HS-27A (cell line): ENCODE results near the gene DRC3.
A peak's percentile ranks its signal among the peaks of the same experiment; 100 is the strongest.

Source experiments
- DNase-seq: peaks from one replicate; pipeline ENCODE4 v3.0.0-alpha.2; 2012; ENCODE audit warnings: low read depth, missing footprints

The DRC3 gene

DNA sequence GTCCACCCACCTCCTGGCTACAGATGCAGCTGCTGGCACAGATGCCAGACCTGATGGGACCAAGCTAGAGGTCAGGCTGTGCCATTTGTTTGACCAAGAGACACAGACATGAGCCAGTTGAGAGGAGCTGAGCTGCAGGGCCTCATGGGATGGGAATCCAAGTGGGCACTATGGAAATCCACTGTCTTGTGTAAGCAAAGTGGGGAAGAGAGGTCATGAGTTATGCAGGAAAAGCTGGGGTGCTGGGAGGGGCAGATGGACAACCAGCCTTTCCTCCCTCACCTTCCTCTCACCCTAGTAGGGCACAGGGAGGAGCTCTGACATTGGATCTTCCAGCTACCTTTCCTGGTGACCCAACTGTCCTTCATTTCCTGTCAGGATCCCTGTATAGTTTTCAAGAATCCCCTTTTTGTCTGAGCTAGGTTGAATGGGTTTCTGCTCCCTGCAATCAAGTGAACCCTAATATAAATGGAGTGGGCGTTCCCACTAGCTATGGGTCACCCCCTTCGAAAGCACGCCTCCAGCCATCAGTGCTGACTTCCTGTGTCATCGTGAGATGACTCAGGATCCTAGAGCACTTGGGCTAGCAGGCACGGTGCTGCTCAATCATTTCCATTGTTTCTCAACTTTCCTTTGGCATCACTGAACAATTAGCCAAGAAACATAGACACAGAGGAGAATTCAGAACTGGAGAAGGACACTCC, 52.7 kb downstream of the DRC3 start:
- DNase-seq, result no peak

- no peak for DNase-seq
These were observed 53.5 kb downstream of the DRC3 start for GRCh38 chr17:18025945-18026776.

GRCh38 chr17:18027280-18027679, 54.6 kb downstream of the DRC3 start:
- DNase-seq, result no peak

DNA sequence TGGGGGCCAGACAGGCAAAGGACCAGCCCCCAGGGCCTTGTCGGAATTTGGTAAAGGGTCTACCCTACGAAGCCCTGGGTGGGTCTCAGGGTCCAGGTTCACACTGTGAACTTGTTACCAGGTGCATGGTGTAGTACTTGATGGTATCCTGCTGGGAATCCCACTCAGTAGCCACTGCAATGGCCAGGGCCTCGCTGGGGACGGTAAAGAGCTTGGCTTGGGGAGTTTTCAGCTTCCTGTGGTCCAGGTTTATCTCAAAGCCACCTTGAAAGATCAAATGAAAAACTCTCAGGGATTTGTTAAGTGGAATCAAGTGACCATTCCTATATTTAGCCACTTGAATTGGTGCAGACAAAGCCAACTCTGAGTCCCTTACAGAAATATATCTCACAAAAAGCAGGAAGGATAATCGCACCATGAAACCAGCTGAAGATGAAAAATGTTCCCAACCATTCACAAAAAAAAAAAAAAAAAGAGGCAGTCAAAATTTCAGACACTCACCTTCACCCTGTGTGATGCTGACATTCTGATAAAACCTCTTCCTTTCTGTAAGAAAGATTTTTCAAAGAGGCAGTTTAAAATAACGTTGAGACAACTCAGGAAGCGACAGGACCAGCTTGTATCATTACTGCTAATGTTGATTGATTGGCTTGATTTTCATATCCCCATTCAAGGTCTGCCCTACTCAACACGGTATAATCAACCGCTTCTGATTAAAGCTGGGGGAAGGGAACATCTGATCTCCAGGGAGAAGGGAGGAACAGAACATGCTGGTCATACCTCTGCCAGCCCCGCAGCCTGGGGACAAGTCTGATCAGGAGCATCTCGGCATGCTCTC, 55.7 kb downstream of the DRC3 start:
- DNase-seq, result no peak

- DNase-seq, result no peak
These were observed 56.4 kb downstream of the DRC3 start for GRCh38 chr17:18028952-18029540.

- no peak for DNase-seq
These were observed 59.3 kb downstream of the DRC3 start for GRCh38 chr17:18031955-18032354.

DNA sequence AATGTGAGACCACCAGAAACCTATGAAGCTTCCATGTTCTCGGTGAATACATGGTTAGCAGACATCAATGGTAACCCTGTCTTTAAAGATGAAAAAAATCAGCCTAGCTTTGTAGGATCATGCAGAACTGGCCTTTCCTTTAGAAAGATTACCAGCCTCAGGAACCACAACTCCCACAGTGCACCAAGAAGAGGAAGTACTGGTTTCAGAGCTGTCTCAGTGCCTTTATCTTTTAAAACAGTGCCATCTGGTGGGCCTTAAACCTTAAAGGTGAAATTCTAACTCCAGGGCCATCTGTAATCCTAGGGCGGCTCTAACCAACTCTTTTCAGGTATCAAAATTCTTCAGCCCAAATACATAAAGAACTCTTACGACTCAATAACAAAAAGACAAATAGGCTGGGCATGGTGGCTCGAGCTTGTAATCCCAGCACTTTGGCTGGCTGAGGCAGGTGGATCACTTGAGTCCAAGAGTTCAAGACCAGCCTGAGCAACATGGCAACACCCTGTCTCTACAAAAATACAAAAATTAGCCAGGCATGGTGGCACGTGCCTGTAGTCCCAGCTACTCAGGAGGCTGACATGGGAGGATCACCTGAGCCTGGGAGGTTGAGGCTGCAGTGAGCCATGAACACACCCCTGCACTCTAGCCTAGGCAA, 60.9 kb downstream of the DRC3 start:
- DNase-seq, result peak; percentile 69

GRCh38 chr17:18035704-18036103, 63.0 kb downstream of the DRC3 start:
- DNase-seq, result no peak

DNA sequence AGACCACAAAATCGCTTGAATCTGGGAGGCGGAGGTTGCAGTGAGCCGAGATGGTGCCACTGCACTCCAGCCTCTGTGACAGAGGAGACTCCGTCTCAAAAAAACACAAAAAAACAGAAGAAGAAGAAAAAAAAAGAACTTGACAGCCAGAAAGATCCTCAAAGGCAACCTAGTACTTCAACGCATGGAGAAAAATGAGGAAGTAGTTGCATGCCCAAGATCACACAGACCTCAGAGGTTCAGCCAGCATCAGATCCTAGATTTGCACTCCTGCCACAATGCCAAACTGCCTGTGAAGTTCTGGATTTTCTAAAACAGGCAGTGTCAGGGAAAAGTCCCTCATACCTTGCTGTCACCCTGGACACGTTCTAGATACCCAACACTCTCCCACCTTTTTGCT, 64.8 kb downstream of the DRC3 start:
- no peak for DNase-seq

- no peak for DNase-seq
These were observed 65.6 kb downstream of the DRC3 start for GRCh38 chr17:18038149-18038850.

DNA sequence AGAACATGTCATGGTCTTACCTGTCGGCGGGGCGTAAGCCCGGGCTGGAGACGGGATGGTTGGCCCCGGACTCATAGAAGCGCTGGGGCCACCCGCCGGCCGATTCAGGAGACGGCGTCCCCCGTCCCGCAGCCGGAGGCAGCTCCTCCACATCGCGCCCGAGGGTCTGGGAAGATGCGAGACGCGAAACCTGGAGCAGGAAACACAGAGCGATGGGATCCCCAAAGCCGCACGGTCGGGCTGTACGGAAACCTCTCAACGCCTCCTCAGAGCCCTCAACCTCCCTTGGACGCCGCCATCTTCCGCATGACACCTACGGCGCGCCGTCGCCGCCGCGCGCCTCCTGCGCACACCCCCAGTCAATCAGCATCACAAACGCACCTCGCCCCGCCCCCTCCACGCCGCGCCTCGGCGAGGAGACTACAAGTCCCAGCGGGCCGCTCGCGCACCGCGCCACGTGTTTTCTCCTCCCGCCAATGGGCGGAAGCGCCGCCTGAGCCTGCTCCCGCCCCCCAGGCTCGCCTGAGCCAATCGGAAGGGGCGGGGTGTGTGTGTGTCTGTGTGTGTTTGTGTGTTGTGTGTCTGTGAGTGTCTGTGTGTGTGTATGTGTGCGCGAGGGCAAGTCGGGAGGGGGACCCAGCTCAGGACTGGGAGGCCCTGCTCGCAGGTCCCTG, 66.3 kb downstream of the DRC3 start, which contains the start of the genes ATPAF2 and GID4:
Gene ATPAF2 (minus strand): TSS at position 308 of the 674 bp plus-strand sequence. CDS start 155 bp downstream, at position 153.
Gene GID4 (plus strand): TSS at position 548 of the 674 bp plus-strand sequence. CDS start 57 bp downstream, at position 605.
- peak; percentile 97 for DNase-seq

DNA sequence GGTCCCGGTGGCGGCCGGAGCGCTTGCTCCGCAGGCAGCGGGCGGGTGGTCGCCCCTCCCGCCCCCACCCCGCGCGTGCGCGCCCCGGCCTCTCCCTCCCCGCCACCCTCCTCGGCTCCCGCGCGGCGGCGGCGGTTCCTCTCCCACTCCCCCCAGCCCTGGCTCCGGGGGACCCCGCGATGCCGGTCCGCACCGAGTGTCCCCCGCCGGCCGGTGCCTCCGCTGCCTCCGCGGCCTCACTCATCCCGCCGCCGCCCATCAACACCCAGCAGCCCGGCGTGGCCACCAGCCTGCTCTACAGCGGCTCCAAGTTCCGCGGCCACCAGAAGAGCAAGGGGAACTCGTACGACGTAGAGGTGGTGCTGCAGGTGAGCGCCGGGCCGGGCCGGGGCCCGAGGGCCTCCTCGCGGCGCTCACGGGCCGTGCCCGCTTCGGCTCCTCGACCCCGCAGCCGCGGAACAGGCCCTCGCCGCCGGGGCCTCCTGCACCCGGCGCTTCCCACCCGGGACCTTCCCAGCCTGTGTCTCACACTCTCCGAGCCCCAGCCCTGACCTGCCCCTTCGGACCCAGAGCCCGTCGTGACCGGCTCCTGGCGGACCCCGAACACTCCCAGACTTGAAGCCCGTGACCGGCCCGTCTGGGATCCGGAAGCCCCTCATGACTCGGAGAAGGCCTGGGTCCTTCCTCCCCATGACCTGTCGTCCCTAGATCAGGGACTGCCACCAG, 67.0 kb downstream of the DRC3 start:
- no peak for DNase-seq

GRCh38 chr17:18040261-18040858, 67.7 kb downstream of the DRC3 start:
- DNase-seq, result no peak

GRCh38 chr17:18041776-18042175, 69.1 kb downstream of the DRC3 start:
- DNase-seq, result no peak

GRCh38 chr17:18042983-18043382, 70.3 kb downstream of the DRC3 start:
- DNase-seq, result no peak

GRCh38 chr17:18043491-18043890, 70.8 kb downstream of the DRC3 start:
- no peak for DNase-seq

DNA sequence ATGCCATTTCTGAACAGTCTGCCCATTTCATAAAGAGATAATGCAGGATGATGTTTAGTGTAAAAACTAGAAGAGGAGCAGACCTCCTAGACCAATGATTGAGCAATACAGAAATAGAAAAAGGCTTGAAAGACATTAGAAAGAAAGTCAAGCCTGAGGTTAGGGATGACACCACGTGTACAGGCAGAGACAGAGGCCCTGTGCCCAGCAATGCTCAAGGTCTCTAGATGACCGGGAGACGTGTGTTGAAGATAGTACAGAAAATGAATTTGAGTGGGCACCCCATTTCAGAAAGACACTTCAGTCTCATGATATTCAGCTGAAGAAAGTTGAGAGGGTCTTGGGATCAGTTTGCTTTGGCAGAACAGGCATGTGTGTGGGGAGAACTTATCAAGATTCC, 71.9 kb downstream of the DRC3 start:
- DNase-seq, result no peak

GRCh38 chr17:18045691-18046350, 73.2 kb downstream of the DRC3 start:
- no peak for DNase-seq
